Body of pancreas (tissue), 4 donors: ENCODE data around the gene ST3GAL3. TPM values are rescaled to one million over a fixed set of nuclear protein-coding genes. Genes with fewer than 3 reads are reported as not detected.

Experiments used
- ATAC-seq: fragments of 150-250 bp; one replicate; pipeline ENCODE4 v1.9.1; 2016
- DNase-seq, 4 donors: peaks; one replicate each; pipeline ENCODE4 v3.0.0-alpha.2; 2019
- H3K27ac ChIP-seq, 4 donors: fragments of 200-600 bp; sonication (generic); 1 replicate in 3 of 4; 2 replicates in 1 of 4; pipeline versions ENCODE4 v1.5.1 to v1.6.1; 2016 to 2019; ENCODE audit warnings: mild to moderate bottlenecking in 1 of 4, mixed read lengths in 1 of 4, moderate library complexity in 1 of 4
- H3K27me3 ChIP-seq, 2 donors: fragments of 200-600 bp; sonication (generic); one replicate each; pipeline ENCODE4 v1.6.0; 2016; ENCODE audit warnings: mild to moderate bottlenecking in 1 of 2
- H3K36me3 ChIP-seq, 2 donors: fragments of 200-600 bp; sonication (generic); replicated peaks in 1 of 2; 2 replicates each; pipeline ENCODE4 v1.5.1; 2016; ENCODE audit warnings: low read depth in 2 of 2; ENCODE audit not compliant: insufficient read depth in 1 of 2
- H3K4me1 ChIP-seq: fragments of 200-600 bp; sonication (generic); one replicate; pipeline ENCODE4 v1.6.0; 2016
- H3K4me3 ChIP-seq, 2 donors: fragments of 200-600 bp; sonication (generic); 1 replicate in 1 of 2; 2 replicates in 1 of 2; pipeline ENCODE4 v1.5.1; 2016 to 2019
- H3K9me3 ChIP-seq, 3 donors: fragments of 200-600 bp; sonication (generic); 1 replicate in 2 of 3; 2 replicates in 1 of 3; pipeline ENCODE4 v1.5.1; 2016
- CTCF ChIP-seq, 7 experiments: fragments of 450-650 bp in 4 of 7; fragments of 200-600 bp in 3 of 7; sonication (generic) in 3 of 7; IDR thresholded peaks; one replicate each; pipeline ENCODE4 v1.5.1; 2016 to 2019; ENCODE audit warnings: antibody characterized with exemption in 7 of 7
- POLR2A ChIP-seq, 3 donors: fragments of 450-650 bp; IDR thresholded peaks; one replicate each; pipeline ENCODE4 v1.6.1; 2016; ENCODE audit warnings: antibody characterized with exemption in 3 of 3, mild to moderate bottlenecking in 2 of 3
- WGBS, 2 donors: methylation state at CpG; one replicate each; pipeline ENCODE4 v1.1.5; 2017; 5-methylcytosine and 5-hydroxymethylcytosine counted together
- intact Hi-C: fragments of 100-400 bp; cut with DNase I; formaldehyde crosslinking; loops from one replicate; pipeline ENCODE4 v1.15.1; 2023
- total RNA-seq, 2 donors: library from RNA; depleted of rRNA; stranded (reverse); fragments of >200 nt; gene quantifications; one replicate each; pipeline ENCODE4 v1.1.0, GENCODE V29; 2016

ST3GAL3 gene
- total RNA-seq, 2 donors from 2014 or later: 14.5 to 15.2 TPM

DNA sequence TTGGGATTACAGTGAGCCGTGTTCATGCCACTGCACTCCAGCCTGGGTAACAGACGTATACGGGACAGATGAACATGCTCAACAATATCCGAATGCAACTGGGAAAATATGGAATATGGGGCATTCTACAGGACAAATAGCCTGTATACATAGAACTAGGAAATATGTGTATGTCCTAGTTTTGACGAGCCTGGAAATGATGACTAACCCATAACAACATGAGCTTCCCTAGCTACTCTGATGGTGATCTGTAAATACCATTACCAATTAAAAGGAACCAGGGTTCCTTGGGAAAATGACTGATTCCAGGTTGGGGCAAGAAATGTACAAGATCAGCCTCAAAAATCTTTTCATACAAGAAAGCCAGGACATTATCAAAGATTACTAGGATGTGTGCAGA lies 183.5 kb downstream of the ST3GAL3 start:
- Histone ChIP-seq H3K9me3 (no peaks in the 10 kb centered on the region), H3K4me3 (no peak overlapping the region), H3K27ac (no peak overlapping the region), H3K27me3 (no peaks in the 10 kb centered on the region), H3K36me3 (no peaks in the 10 kb centered on the region), H3K4me1 (no peaks in the 10 kb centered on the region)
- intact Hi-C loops: no loop called here
- WGBS, 2 donors: 88 to 93% methylated on average over 5 of the region's 5 CpGs
- DNase-seq (no peak), ATAC-seq (no peak)
- TF ChIP-seq CTCF (IDR thresholded peaks at IDR 0.05): no peak
- TF ChIP-seq POLR2A (IDR thresholded peaks at IDR 0.05): no peak

GRCh38 chr1:43893006-43893405 lies 185.7 kb downstream of the ST3GAL3 start:
- WGBS, 2 donors: 53% methylated on average over 1 of the region's 1 CpG; no CpG with 5 or more reads in 1 of the 2 donors
- ATAC-seq (no peak), DNase-seq (no peak)
- Histone ChIP-seq H3K4me3 (no peak overlapping the region), H3K27me3 (no peaks in the 10 kb centered on the region), H3K36me3 (no peaks in the 10 kb centered on the region), H3K27ac (no peak overlapping the region), H3K4me1 (no peaks in the 10 kb centered on the region), H3K9me3 (no peaks in the 10 kb centered on the region)
- no peak for TF ChIP-seq CTCF (IDR thresholded peaks at IDR 0.05)
- no peak for TF ChIP-seq POLR2A (IDR thresholded peaks at IDR 0.05)
- intact Hi-C loops: no loop called here

DNA sequence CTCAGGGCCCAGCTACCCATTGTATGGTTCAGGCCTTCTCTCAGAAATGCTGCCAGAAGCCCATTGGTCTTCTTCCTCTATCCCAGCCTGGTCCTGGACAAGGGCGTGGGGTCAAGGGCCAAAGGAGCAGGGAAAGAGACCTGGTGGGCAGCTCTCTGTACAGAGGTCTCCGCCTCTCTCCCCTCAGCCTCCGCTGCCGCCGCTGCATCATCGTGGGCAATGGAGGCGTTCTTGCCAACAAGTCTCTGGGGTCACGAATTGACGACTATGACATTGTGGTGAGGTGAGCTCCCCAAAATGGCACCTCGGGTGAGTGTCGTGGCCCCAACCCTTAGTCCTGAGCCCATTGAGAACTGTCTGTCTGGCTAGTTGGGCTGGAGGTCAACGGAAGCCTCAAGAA lies 191.6 kb downstream of the ST3GAL3 start:
- intact Hi-C loops: no loop called here
- H3K27me3 ChIP-seq: no peaks in the 10 kb centered on the region
- H3K9me3 ChIP-seq: no peaks in the 10 kb centered on the region
- 95 to 97% methylated on average over 11 to 12 of the region's 12 CpGs for WGBS, 2 donors
- no peaks in the 10 kb centered on the region for H3K36me3 ChIP-seq
- H3K27ac ChIP-seq: no peak overlapping the region
- TF ChIP-seq CTCF (IDR thresholded peaks at IDR 0.05) (no peak), POLR2A (IDR thresholded peaks at IDR 0.05) (no peak)
- no peak overlapping the region for H3K4me3 ChIP-seq
- DNase-seq: no peak
- no peaks in the 10 kb centered on the region for H3K4me1 ChIP-seq
- no peak for ATAC-seq

- no peaks in the 10 kb centered on the region for H3K9me3 ChIP-seq
- H3K4me1 ChIP-seq: no peaks in the 10 kb centered on the region
- ATAC-seq (no peak), DNase-seq (no peak)
- no peak for TF ChIP-seq POLR2A (IDR thresholded peaks at IDR 0.05)
- no peak for TF ChIP-seq CTCF (IDR thresholded peaks at IDR 0.05)
- no peaks in the 10 kb centered on the region for H3K27me3 ChIP-seq
- whole genome bisulfite sequencing, 2 donors: 93 to 95% methylated on average over 3 of the region's 3 CpGs
- H3K27ac ChIP-seq: no peak overlapping the region
- H3K36me3 ChIP-seq: no peaks in the 10 kb centered on the region
- no peak overlapping the region for H3K4me3 ChIP-seq
- intact Hi-C loops: no loop called here
Observed at GRCh38 chr1:43900386-43900785, 193.1 kb downstream of the ST3GAL3 start.

- H3K4me3 ChIP-seq: no peak overlapping the region
- ATAC-seq (no peak), DNase-seq (no peak)
- peak overlapping the region in 2 of 4 donors; percentile 4 to 32 for H3K27ac ChIP-seq
- 73 to 86% methylated on average over 6 to 7 of the region's 7 CpGs for WGBS, 2 donors
- no peaks in the 10 kb centered on the region for H3K36me3 ChIP-seq
- H3K4me1 ChIP-seq: no peaks in the 10 kb centered on the region
- no peaks in the 10 kb centered on the region for H3K27me3 ChIP-seq
- H3K9me3 ChIP-seq: no peaks in the 10 kb centered on the region
- no peak for TF ChIP-seq CTCF (IDR thresholded peaks at IDR 0.05)
- no peak for TF ChIP-seq POLR2A (IDR thresholded peaks at IDR 0.05)
- intact Hi-C loops: no loop called here
Observed at GRCh38 chr1:43901196-43901961, 194.0 kb downstream of the ST3GAL3 start.
